ENCODE data around the gene ANKRD33B.

- TF ChIP-seq POLR2A (IDR thresholded peaks at IDR 0.05; ENCODE audit: low read depth, low read length) (no peak), TAF1 (IDR thresholded peaks at IDR 0.05; ENCODE audit: borderline replicate concordance, low read depth, low read length) (no peak), POLR2AphosphoS5 (IDR thresholded peaks at IDR 0.05; ENCODE audit: low read depth, low read length) (no peak)
Observed at GRCh38 chr5:10518347-10518746, 45.5 kb upstream of the ANKRD33B start.
